K562 (cell line): ENCODE results near the gene NOPCHAP1.

Experiments used
- CBFB ChIP-seq: sonication (generic); formaldehyde crosslinking; IDR thresholded peaks from 2 replicates; pipeline ENCODE4 v1.4.0; 2020; ENCODE audit warnings: mild to moderate bottlenecking, missing genetic modification reagents
- CHD2 ChIP-seq: IDR thresholded peaks from 2 replicates; pipeline ENCODE4 v1.6.1; 2011; ENCODE audit warnings: low read depth, low read length
- MTA3 ChIP-seq: fragments of 450-650 bp; formaldehyde crosslinking; IDR thresholded peaks from 2 replicates; pipeline ENCODE4 v1.6.1; 2017; ENCODE audit warnings: mild to moderate bottlenecking, borderline replicate concordance
- MYNN ChIP-seq, 2 experiments: sonication (generic); formaldehyde crosslinking in 1 of 2; IDR thresholded peaks; 2 replicates each; pipeline versions ENCODE4 v1.5.0 to v1.6.1; 2016 to 2020; ENCODE audit warnings: antibody characterized with exemption in 1 of 2, missing genetic modification reagents in 1 of 2
- RFX1 ChIP-seq: fragments of 450-650 bp; IDR thresholded peaks from 2 replicates; pipeline ENCODE4 v1.6.1; 2016; ENCODE audit warnings: mild to moderate bottlenecking, moderate library complexity
- ZFP36 ChIP-seq: fragments of 150-350 bp; IDR thresholded peaks from 2 replicates; pipeline ENCODE4 v1.6.1; 2018; ENCODE audit warnings: low read length, low read depth; ENCODE audit not compliant: partially characterized antibody
- TF ChIP-seq, protein P1 (sequence below): sonication (generic); formaldehyde crosslinking; IDR thresholded peaks from 2 replicates; pipeline ENCODE4 v1.4.0; 2020; ENCODE audit warnings: mild to moderate bottlenecking, missing genetic modification reagents
- TF ChIP-seq, protein P2 (sequence below): fragments of 450-650 bp; formaldehyde crosslinking; IDR thresholded peaks from 2 replicates; pipeline ENCODE4 v1.4.0; 2020; ENCODE audit warnings: mild to moderate bottlenecking, mixed read lengths
- TF ChIP-seq, protein P3 (sequence below), 3 experiments: IDR thresholded peaks in 2 of 3; conservative IDR thresholded peaks in 1 of 3; 2 replicates each; pipeline ENCODE4 v1.5.1; 2011 to 2012; ENCODE audit warnings: low read length in 3 of 3, mild to moderate bottlenecking in 3 of 3, control low read depth in 2 of 3, improper control_type of control experiment in 1 of 3, inconsistent platforms in 1 of 3, low read depth in 1 of 3, mixed read lengths in 1 of 3, moderate library complexity in 1 of 3; ENCODE audit not compliant: insufficient read depth in 2 of 3

DNA sequence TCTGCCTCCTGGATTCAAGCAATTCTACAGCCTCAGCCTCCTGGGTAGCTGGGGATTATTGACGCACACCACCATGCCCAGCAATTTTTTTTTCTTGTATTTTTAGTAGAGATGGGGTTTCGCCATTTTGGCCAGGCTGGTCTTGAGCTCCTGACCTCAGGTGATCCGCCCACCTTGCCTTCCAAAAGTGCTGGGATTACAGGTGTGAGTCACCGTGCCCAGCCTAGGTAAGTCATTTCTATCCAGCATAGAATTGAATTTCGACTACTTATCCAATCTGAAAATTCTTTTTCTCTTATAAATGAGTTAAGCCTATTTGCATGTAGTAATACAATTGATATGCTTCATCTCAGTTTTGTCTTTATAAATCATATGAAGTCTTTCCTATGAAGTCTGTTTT lies 12.9 kb upstream of the NOPCHAP1 start:
- TF ChIP-seq RFX1, result no peak
- TF ChIP-seq, protein P1, sequence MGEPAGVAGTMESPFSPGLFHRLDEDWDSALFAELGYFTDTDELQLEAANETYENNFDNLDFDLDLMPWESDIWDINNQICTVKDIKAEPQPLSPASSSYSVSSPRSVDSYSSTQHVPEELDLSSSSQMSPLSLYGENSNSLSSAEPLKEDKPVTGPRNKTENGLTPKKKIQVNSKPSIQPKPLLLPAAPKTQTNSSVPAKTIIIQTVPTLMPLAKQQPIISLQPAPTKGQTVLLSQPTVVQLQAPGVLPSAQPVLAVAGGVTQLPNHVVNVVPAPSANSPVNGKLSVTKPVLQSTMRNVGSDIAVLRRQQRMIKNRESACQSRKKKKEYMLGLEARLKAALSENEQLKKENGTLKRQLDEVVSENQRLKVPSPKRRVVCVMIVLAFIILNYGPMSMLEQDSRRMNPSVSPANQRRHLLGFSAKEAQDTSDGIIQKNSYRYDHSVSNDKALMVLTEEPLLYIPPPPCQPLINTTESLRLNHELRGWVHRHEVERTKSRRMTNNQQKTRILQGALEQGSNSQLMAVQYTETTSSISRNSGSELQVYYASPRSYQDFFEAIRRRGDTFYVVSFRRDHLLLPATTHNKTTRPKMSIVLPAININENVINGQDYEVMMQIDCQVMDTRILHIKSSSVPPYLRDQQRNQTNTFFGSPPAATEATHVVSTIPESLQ (CRISPR knock-in tag), result no peak
- no peak for TF ChIP-seq MYNN (IDR thresholded peaks at IDR 0.05)
- no peak for TF ChIP-seq MYNN (CRISPR knock-in tag; IDR thresholded peaks at IDR 0.05)
- no peak for TF ChIP-seq CBFB (CRISPR knock-in tag)
- no peak for TF ChIP-seq MTA3
- TF ChIP-seq, protein P2, sequence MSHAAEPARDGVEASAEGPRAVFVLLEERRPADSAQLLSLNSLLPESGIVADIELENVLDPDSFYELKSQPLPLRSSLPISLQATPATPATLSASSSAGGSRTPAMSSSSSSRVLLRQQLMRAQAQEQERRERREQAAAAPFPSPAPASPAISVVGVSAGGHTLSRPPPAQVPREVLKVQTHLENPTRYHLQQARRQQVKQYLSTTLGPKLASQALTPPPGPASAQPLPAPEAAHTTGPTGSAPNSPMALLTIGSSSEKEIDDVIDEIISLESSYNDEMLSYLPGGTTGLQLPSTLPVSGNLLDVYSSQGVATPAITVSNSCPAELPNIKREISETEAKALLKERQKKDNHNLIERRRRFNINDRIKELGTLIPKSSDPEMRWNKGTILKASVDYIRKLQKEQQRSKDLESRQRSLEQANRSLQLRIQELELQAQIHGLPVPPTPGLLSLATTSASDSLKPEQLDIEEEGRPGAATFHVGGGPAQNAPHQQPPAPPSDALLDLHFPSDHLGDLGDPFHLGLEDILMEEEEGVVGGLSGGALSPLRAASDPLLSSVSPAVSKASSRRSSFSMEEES (CRISPR knock-in tag), result no peak
- no peak for TF ChIP-seq ZFP36
- no peak for TF ChIP-seq CHD2
- TF ChIP-seq, protein P3, sequence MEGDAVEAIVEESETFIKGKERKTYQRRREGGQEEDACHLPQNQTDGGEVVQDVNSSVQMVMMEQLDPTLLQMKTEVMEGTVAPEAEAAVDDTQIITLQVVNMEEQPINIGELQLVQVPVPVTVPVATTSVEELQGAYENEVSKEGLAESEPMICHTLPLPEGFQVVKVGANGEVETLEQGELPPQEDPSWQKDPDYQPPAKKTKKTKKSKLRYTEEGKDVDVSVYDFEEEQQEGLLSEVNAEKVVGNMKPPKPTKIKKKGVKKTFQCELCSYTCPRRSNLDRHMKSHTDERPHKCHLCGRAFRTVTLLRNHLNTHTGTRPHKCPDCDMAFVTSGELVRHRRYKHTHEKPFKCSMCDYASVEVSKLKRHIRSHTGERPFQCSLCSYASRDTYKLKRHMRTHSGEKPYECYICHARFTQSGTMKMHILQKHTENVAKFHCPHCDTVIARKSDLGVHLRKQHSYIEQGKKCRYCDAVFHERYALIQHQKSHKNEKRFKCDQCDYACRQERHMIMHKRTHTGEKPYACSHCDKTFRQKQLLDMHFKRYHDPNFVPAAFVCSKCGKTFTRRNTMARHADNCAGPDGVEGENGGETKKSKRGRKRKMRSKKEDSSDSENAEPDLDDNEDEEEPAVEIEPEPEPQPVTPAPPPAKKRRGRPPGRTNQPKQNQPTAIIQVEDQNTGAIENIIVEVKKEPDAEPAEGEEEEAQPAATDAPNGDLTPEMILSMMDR (IDR thresholded peaks at IDR 0.05 in 2 of 3, conservative IDR thresholded peaks at IDR 0.05 in 1 of 3; ENCODE audit: insufficient read depth in 2 of 3, low read depth in 1 of 3, low read length in 3 of 3), result no peak
